Sigmoid colon (tissue), 4 donors: ENCODE measurements around the gene LLGL2.

Experiments
- EP300 ChIP-seq, 4 donors: sonication (generic); formaldehyde crosslinking; IDR thresholded peaks; one replicate each; pipeline ENCODE4 v1.6.1; 2017; ENCODE audit warnings: antibody characterized with exemption in 4 of 4
- POLR2A ChIP-seq, 2 donors: fragments of 450-650 bp; IDR thresholded peaks; one replicate each; pipeline ENCODE4 v1.6.1; 2016; ENCODE audit warnings: antibody characterized with exemption in 2 of 2, mild to moderate bottlenecking in 2 of 2, moderate library complexity in 2 of 2
- POLR2AphosphoS5 ChIP-seq, 4 donors: sonication (generic); formaldehyde crosslinking; IDR thresholded peaks; one replicate each; pipeline ENCODE4 v1.6.1; 2017; ENCODE audit warnings: antibody characterized with exemption in 4 of 4
- TF ChIP-seq, protein P1 (sequence below), 4 experiments: fragments of 450-650 bp in 3 of 4; fragments of 200-600 bp in 1 of 4; IDR thresholded peaks; one replicate each; pipeline ENCODE4 v1.5.1; 2016 to 2019; ENCODE audit warnings: antibody characterized with exemption in 4 of 4, mild to moderate bottlenecking in 3 of 4, moderate library complexity in 2 of 4

DNA sequence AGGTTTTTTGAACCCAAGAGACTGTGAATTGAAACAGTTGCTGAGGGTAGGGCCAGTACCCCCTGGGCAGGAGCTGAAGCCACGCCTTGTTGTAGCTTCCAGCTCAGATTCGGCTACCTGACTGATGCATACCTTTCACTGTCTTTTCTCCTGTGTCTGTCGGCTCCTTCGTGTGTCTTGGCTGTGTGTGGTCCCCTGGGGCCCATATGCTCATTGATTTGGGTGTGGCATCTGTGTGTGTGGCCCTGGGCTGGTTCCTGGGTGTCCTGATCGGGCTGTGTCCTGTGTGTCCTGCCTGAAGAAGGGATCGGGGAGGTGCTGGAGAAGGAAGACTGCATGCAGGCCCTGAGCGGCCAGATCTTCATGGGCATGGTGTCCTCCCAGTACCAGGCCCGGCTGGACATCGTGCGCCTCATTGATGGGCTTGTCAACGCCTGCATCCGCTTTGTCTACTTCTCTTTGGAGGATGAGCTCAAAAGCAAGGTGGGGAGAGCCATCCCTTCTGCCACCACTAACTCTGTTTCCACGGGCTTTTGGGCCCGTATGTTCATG lies 31.1 kb upstream of the LLGL2 start:
- TF ChIP-seq, protein P1, sequence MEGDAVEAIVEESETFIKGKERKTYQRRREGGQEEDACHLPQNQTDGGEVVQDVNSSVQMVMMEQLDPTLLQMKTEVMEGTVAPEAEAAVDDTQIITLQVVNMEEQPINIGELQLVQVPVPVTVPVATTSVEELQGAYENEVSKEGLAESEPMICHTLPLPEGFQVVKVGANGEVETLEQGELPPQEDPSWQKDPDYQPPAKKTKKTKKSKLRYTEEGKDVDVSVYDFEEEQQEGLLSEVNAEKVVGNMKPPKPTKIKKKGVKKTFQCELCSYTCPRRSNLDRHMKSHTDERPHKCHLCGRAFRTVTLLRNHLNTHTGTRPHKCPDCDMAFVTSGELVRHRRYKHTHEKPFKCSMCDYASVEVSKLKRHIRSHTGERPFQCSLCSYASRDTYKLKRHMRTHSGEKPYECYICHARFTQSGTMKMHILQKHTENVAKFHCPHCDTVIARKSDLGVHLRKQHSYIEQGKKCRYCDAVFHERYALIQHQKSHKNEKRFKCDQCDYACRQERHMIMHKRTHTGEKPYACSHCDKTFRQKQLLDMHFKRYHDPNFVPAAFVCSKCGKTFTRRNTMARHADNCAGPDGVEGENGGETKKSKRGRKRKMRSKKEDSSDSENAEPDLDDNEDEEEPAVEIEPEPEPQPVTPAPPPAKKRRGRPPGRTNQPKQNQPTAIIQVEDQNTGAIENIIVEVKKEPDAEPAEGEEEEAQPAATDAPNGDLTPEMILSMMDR (IDR thresholded peaks at IDR 0.05) = no peak
- no peak for TF ChIP-seq POLR2A (IDR thresholded peaks at IDR 0.05)
- no peak for TF ChIP-seq EP300 (IDR thresholded peaks at IDR 0.05)
- no peak for TF ChIP-seq POLR2AphosphoS5 (IDR thresholded peaks at IDR 0.05)
